T-helper 22 cell (primary cell): ENCODE measurements around the gene SAP30L.

Source experiments
- DNase-seq: peaks from one replicate; pipeline ENCODE4 v3.0.0-alpha.2; 2020; ENCODE audit warnings: low read depth

SAP30L gene

GRCh38 chr5:154466147-154466546, 20.4 kb downstream of the SAP30L start:
- no peak for DNase-seq

- no peak for DNase-seq
Observed at GRCh38 chr5:154466671-154467070, 20.9 kb downstream of the SAP30L start.

GRCh38 chr5:154467655-154468354, 22.0 kb downstream of the SAP30L start:
- DNase-seq, result peak; percentile 25

GRCh38 chr5:154470137-154470536, 24.3 kb downstream of the SAP30L start:
- DNase-seq, result no peak

GRCh38 chr5:154470947-154471870, 25.4 kb downstream of the SAP30L start:
- no peak for DNase-seq

GRCh38 chr5:154472871-154473580, 27.2 kb downstream of the SAP30L start:
- DNase-seq, result no peak

- DNase-seq, result no peak
Observed at GRCh38 chr5:154473581-154474283, 27.9 kb downstream of the SAP30L start.

- no peak for DNase-seq
Observed at GRCh38 chr5:154474396-154475334, 28.9 kb downstream of the SAP30L start.

- no peak for DNase-seq
Observed at GRCh38 chr5:154475591-154476353, 30.0 kb downstream of the SAP30L start.

- DNase-seq, result no peak
Observed at GRCh38 chr5:154476354-154477205, 30.8 kb downstream of the SAP30L start.

GRCh38 chr5:154477382-154478223, 31.8 kb downstream of the SAP30L start:
- no peak for DNase-seq

- no peak for DNase-seq
Observed at GRCh38 chr5:154478224-154478565, 32.4 kb downstream of the SAP30L start, which contains the start of gene HAND1. HAND1 (minus strand) TSS chr5:154478227; CDS start chr5:154478008, 219 bp downstream.

- no peak for DNase-seq
Observed at GRCh38 chr5:154478752-154479159, 33.0 kb downstream of the SAP30L start.

GRCh38 chr5:154479160-154479943, 33.6 kb downstream of the SAP30L start:
- no peak for DNase-seq

GRCh38 chr5:154479944-154480750, 34.4 kb downstream of the SAP30L start:
- no peak for DNase-seq

GRCh38 chr5:154480847-154481246, 35.0 kb downstream of the SAP30L start:
- DNase-seq, result no peak
